NT2/D1 (cell line): Measurements from ENCODE around the gene MYH6.

Source experiments
- SUZ12 ChIP-seq: IDR thresholded peaks from 2 replicates; pipeline ENCODE4 v1.6.1; 2011; ENCODE audit not compliant: insufficient read length, insufficient read depth; ENCODE audit errors: extremely low read depth
- YY1 ChIP-seq: IDR thresholded peaks from 2 replicates; pipeline ENCODE4 v1.6.1; 2011; ENCODE audit not compliant: insufficient read length, insufficient read depth

DNA sequence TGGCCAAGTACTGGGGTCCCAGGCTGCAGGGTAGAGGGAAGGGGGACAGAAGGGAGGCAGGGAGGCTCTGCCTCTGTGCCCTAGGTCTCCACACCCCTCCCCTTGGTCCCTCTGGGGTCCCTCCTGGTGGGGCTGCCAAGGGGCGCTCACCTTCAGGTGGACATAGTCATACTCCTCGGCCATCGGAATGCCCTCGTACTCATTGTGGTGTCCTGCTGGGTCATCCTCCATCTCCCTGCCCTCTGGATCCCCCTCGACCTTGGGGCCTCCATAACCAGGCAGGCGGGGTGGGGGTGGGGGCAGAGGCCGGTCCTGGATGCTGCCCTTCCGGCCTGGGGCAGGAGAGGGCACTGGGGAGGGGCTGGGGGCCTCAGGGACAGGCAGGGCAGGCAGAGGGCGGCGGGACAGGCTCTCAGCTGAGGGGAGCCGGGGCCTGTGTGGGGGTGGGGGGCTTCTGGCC is 48.9 kb downstream of the MYH6 start:
- TF ChIP-seq YY1, result no peak
- no peak for TF ChIP-seq SUZ12
